Fibroblast of skin of right quadriceps (primary cell): ENCODE measurements around the gene CCDC201.

Experiments
- DNase-seq: peaks from one replicate; pipeline ENCODE4 v3.0.0-alpha.2; 2013

Gene CCDC201

GRCh38 chr7:45892407-45893035 lies 19.6 kb upstream of the CCDC201 start:
- DNase-seq: no peak

DNA sequence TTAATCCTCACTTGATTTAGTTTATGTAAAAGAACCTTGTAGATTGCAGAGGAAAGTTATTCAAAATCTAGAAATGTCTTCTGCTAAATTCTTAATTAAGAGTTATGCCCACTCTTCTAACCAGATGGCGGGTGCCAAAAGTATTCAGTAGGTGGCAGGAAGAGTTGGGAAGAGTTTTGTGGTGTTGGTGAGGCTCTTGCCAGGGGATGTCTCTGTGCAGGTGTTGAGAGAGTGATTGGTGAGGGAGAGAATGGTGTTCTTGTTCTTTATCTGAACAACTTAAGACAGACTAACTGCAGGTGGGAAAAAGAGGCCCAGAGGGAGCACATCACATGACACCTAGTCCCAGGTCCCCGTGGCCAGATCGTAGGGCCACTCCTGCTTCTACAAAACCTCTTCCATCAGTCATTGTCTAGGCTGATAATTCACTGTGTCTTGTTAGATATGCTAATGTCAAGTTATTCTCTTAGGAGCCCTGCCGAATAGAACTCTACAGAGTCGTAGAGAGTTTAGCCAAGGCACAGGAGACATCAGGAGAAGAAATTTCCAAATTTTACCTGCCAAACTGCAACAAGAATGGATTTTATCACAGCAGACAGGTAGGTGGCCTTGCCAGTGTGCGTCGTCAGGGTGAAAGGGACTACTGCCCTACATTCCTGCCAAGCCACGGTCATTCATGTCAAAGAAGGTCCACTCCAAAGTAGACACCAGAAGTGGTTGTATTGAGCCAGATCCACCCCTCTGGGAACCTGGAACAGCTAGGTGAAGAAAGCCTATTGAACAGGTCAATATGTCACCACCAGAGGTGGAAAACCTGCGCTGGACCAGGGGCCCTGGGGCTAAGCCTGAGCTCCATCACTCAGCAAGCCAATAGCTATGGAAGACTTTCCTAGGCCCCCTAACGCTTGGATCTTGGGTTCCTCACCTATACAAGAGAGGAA lies 18.9 kb upstream of the CCDC201 start:
- no peak for DNase-seq

- peak; percentile 63 for DNase-seq
Observed at GRCh38 chr7:45890902-45891461, 18.1 kb upstream of the CCDC201 start.

DNA sequence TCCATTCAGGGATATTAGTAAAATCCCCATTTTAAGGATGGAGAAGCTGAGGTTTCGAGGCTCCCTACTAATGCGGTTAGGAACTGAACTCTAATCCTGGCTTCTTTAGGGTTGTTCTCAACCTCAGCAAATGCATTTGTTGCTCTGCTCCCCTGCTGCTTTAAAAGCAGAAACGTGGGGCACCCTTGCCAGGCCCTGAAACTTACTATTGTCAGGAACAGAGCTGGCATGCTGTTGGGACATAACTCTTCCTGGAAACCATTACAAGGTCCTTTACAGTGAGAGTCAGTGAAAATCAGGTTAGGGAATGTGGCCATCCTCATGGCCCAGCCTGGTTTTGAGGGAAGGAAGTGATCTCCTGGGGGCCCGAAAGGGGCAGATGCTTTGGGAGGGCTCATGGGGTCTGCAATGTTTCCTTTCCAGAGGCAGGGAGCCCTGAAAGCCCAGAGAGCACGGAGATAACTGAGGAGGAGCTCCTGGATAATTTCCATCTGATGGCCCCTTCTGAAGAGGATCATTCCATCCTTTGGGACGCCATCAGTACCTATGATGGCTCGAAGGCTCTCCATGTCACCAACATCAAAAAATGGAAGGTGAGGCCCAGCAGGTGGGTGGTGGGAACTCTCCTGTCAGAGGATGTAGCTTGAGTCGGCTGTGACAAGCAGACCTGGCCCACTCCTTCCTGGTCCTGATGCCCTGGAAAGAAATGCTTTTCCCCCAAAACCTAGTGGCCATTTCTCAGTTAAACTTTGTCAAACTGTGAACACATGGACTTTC lies 17.4 kb upstream of the CCDC201 start:
- DNase-seq: no peak

DNA sequence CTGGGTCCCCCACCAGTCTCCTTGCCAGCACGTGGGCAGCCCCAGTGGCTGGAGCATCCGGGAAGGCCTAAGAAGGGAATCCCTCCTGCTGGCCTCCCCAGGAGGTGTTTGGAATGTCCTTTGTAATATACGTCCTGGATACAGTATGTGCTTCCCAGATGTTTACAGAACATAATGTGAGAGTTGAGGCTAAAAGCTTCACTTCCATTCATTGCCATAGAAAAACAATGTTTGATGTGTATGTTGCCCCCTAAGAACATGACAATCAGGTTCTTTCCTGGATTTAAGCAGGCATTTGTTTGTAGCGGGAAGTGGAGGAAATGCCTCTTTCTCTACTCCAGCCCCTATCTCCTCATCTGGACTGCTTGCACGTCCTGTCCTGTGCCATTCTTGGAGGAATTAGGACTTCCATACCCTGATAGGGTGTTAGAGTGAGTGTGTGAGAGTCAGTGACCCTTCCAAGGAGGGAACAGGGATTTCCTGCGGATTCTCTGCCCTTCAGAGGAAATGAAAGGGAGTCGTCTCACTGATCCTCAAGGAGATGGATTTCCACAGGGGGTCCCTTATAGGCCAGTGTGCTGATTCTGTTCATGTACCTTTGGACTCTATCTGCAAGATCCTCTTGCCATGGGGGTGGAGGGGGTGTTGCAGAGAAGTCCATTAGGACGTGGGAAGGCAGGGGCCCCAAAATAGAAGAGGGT lies 16.6 kb upstream of the CCDC201 start:
- no peak for DNase-seq

- DNase-seq: no peak
Observed at GRCh38 chr7:45888993-45889366, 16.1 kb upstream of the CCDC201 start.

GRCh38 chr7:45888185-45888992 lies 15.5 kb upstream of the CCDC201 start, which contains the start of gene IGFBP1:
IGFBP1 (plus strand) TSS chr7:45888488; CDS start chr7:45888653, 165 bp downstream.
- no peak for DNase-seq

GRCh38 chr7:45886931-45887667 lies 14.2 kb upstream of the CCDC201 start:
- DNase-seq: no peak

DNA sequence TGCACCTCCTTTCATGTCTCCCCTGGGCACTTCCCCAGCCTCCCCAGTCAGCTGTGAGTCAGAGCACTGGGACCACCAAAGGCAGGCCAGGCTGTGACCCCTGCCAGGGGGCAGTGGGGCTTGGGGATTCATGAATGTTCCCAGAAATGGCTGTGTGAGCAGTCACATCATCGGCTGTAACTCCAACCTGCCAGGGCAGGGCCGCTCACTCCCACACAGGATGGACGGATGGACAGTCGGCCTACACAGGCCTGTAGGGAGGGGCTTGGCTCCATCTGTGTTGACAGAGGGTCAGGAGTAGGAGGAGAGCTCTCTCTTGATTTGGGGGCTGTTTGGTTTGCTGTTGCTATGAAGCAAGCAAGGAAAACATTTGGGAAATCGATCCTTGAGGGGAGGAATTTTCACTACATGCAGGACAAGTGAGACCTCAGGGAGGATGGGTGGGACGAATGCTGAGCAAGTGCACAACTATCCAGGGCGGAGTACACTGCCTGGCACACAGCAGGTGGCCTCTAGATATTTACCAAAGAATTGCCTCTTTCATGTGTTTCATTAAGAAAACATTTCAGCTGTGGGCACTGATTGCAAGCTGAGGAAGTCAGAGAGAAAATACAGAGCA lies 12.5 kb upstream of the CCDC201 start:
- no peak for DNase-seq

DNA sequence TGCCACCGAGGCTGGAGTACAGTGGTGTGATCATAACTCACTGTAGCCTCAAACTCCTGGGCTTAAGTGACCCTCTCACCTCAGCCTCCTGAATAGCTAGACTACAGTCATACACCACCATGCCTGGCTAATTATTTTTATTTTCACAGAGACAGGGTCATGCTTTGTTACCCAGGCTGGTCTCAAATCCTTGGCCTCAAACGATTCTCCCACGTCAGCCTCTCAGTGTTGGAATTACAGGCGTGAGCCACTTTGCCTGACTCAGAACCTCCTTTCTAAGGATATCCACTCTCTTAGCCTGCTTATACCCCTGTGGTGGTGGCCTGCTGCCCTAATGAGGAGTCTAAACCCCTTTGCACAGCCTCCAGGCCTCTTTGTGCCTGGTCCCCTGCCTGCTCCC lies 11.3 kb upstream of the CCDC201 start:
- no peak for DNase-seq

DNA sequence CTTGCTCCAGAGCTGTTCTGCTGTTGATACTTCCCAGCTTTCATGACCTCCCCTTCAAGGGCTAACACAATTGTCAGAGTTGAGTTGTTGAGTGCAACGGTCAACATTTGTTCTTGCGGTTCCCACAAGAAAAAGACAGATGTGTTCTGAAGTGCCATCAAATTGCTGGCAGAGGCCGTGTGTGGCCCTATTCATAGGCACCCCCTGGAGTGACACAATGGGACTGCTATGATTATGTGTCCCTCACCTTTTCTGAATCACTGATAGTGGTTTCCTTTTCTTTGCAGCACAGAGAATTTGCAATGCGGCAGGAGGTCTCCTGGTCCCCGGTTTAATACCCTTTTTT lies 9.6 kb upstream of the CCDC201 start:
- DNase-seq: no peak

DNA sequence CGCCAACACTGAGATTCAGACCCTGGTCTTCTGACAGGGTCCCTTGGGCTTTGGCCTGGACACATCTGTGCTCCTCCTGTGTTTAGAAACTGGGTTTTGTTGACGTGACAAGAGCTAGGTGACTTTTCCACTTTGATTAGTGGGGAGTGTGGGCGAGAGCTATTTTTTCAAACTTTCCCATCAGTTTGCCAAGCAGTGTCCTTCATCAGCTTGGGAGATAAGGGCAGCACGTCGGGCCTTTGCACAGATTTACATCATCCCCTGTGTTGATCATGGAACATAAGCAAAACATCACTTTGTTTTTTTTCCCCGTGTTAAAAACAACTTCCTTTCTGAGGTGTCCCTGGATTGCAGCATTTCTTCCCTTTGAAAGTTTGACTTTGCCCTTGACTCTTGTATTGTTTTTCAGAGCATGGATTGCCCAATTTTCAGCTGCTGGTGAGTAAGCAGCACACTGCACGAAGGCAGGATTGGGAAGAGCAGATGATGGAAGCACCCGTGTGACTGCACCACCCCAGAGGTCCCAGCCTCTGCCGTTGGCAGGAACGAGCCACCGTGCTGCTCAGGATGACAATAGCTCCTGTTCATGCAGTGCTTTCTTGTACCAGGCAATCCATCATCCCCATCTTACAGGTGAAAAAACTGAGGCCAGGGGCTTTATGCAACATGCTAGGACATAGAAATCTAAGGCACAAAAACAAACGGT lies 9.0 kb upstream of the CCDC201 start:
- DNase-seq: peak; percentile 40

- DNase-seq: no peak
Observed at GRCh38 chr7:45881280-45881758, 8.4 kb upstream of the CCDC201 start.

GRCh38 chr7:45880433-45880860 lies 7.6 kb upstream of the CCDC201 start:
- DNase-seq: no peak

- DNase-seq: no peak
Observed at GRCh38 chr7:45878457-45879144, 5.7 kb upstream of the CCDC201 start.

DNA sequence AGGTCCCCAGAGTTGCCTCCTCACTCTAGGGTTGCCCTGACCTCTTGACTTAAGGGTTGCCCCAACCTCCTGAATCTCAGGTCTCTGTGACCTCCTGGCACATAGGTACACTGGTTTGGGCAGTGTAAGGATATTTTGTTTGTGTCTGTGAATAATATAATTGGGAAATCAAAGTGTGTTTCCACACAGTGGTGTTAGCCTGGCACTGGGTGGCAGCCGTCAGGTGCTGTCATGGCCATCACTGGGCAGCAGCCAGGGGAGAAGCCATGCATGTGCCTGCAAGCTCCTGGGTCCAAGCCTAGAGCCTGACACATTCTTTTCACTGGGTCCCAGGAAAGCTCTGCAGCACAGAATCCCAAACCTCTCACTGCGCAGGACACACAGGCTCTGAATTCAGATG lies 3.6 kb upstream of the CCDC201 start:
- DNase-seq: no peak

DNA sequence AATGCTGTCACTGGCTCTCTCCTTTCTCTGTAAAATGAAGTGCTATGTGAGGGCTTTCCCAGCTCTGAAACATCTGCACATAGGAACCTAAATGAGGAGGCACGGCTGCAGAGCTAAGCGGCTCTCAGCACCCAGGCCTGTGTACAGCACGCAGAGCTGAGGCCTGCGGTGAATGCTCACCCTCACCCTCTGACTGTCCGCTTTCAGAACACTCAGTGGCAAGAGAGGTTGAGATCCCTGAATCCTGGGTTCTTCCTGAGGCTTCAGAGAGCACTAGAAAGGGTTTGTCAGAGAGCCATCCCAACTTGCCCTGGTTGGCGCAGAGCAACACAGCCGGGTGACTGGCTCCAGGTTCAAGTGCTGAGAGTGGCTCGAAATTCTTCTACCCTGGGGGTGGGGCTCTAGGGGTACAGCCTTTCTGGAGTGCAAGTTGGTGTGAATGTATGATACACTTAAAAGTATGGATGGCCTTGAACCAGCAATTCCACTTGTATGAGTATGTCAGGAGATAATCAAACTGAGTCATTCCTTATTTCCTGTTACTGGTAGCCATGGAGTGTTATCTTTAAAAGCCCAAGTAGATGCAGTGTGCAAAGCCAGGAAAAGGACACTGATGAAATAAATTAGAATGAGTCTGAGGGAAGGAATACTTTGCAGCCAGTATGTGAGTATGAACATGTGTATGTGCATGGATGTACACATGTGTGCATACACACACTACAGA lies 1.7 kb upstream of the CCDC201 start:
- DNase-seq: peak; percentile 87

- DNase-seq: no peak
Observed at GRCh38 chr7:45873355-45873754, 473 bp upstream of the CCDC201 start.
